Stimulated activated CD4-positive, alpha-beta T cell treated with anti-CD3 and anti-CD28 coated beads, Interleukin-2, amount 100 ng/mL, for 24 hours (primary cell): ENCODE results near the gene RSBN1.

ENCODE experiments used
- DNase-seq, 2 donors: peaks; one replicate each; pipeline ENCODE4 v3.0.0-alpha.2; 2020

The RSBN1 gene

DNA sequence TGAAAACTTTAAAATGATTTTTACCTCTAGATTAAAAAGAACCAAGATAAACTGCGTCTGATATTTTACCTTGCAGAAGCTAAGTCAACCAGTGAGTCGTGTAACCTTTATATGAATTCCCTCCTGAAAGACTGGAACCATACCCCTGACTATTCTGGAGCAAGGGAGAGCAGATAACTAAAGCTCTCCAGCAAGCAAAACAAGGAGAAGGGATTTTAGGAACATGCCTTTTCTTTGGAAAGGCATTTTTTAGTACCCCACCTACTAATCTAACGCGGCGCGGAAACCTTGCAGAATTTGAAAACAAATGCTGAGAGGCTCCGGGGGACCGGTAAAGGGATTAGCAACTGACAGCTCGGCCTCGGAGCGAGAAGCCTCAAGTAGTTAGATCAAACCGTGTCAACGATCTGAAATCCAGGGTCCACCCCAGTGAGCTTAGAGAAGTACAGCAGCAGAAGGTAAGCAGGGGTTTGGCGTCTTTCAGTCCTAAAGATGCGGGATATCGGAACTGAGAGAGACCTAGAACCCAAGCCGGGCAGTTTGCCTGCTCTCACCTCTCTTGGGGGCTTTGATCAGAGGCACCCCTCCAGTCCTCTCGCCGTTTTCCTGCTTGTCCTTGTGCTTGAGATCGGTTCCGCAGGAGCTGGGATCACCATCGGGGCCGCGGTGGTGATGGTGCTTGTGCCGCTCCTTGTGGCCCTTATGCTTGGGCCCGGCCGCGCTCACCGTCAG, 954 bp downstream of the RSBN1 start:
- DNase-seq: peak; percentile 53 to 58

DNA sequence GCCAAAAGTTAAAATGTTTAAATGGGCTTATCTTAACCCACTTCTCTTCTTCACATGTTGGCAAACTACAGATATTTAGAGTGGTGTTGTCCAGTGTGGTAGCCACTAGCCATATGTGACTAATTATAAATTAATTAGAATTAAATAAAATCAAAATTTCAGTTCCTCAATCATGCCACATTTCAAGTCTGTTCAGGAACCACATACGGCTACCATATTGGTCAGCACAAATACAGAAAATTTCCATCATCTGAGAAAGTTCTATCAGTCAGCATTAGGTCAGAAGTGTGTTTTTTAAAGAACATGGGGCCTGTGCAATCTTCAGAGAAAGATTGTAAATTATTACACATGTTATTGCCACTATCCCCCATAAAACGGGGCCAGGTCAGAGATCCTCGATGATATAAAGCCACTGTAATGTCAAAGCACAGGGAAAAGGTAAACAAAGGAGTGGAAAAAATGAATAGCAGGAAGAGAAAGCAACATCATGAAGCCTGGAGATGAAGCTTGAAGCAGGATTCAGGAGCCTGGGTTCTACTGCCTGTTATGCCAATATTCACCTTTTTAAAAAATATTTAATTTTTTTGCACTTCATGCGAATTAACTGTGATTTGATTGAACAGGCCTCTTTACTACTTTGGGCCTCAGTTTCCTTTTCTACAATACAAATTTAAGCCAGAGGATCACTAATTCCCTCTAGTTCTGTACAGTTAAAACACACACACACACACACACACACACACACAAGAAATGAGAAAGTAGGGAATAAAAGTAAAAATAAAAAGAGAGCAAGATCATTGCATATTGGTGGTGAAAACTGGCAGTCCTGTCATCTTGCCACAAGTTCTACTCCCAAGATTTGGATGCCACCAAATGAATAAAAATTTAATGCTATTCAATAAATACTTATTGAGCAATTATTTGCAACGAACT, 2.3 kb downstream of the RSBN1 start:
- no peak for DNase-seq

DNA sequence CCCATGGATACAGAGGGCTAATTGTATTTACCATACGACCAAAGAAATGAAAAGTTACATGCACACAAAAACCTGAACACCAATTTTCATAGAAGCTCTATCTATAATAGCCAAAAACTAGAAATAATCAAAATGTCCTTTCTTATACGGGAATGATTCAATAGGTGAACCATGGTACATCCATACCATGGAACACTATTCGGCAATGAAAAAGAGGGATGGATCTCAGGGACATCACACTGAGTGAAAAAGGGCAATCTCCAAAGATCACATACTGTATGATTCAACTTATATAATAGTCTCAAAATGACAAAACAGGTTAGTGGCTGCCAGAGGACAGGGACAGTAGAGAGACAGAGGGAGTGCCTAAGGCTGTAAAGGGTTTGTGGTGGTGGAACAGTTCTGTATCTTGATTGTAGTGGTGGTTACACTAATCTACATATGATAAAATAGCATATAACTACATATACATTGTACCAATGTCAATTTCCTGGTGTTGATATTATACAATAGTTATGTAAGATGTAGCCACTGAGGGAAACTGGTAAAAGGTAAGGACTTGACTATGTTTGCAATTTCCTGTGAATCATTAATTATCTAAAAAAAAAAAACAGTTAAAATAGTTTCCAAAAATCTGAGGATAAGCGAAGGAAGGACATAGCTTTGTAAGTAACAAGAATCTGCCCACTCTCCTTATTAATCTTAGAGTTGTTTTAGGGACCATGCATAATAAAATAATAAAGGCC, 3.7 kb downstream of the RSBN1 start:
- DNase-seq: no peak

DNA sequence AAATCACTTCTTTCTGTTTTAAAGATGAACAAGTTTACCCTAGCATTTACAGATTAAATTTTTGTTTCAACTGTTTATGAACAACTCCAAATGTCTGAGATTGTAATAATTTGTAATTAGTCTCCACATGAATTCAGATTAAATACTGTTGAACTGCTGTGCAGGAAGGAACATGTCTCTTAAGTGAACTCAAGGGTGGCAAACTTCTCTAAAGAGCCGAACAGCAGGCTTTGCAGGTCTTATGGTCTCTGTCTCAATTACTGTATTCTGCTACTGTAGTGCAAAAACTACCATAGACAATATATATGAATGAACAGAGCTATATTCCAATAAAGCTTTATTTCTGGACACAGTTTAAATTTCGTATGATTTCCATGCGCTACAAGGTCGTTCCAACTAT, 6.6 kb downstream of the RSBN1 start:
- DNase-seq: no peak

DNA sequence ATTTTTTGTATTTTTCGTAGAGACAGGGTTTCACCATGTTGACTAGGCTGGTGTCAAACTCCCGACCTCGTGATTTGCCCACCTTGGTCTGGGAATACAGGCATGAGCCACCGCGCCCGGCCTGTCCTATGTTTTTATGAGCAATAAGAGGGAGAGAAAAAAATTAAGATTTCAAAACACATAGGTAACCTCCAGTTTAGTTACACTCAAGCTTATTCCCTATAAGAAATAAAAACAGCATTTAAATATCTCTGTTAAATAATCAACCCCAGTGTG, 7.1 kb downstream of the RSBN1 start:
- no peak for DNase-seq

DNA sequence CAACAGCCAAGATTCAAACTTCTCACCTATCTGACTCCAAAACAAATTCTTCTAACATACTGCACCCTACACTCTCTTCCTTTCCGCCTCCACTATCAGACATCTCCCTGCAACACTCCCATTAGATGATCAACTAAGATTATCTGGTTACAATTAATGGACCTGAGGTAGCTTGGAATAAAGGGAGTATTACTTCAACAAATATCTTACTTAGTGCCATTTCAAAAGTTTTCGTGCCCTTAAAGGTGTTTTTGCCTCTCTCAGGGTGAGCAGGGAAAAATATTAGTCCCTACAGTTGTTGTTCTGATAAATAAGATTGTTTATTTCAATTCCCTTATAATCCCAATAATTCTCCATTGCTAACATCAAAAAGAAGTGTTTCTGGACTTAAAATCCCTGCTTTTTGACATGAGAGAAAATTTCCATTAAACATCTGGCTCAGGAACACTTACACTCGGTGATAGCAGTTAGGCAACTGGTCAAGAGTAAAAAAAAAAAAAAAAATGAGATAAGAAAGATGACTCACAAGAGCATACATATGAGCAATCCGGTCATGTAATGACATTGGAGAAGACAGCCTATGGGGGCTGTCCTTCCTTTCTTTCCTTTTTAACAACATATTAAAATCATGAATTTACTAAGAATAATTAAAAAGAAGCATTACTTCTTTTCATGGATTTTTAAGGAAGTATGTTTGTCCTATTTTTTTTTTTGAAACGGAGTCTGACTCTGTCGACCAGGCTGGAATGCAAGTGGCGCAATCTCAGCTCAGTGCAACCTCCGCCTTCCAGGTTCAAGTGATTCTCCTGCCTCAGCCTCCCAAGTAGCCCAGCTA, 7.6 kb downstream of the RSBN1 start:
- no peak for DNase-seq

DNA sequence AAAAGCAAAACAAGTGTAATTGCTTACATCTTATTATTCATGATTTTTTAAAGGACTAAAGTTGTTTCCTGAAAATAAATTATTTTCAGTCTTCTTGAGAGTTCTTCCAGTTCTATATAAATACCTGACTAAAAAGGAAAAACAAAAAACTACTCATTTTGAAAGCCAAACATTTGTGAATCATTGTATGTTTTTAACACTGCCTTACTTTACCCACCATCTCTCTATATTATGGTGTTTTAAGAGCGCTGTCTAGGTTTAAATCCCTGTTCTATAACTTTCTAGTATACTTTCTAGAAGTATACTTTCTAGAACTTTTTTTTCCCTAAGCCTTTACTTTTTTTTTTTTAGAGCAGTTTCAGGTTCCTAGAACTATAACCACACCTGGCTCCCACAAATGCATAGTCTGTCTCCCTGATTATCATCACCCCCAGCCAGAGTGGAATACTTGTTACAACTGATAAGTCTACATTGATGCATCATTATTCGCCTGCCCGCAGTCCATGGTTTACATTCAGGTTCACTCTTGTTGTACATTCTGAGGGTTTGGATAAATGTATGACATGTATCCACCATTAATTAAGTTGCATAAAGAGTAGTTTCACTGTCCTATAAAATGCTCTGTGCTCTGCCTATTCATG, 9.8 kb downstream of the RSBN1 start:
- DNase-seq: no peak

DNA sequence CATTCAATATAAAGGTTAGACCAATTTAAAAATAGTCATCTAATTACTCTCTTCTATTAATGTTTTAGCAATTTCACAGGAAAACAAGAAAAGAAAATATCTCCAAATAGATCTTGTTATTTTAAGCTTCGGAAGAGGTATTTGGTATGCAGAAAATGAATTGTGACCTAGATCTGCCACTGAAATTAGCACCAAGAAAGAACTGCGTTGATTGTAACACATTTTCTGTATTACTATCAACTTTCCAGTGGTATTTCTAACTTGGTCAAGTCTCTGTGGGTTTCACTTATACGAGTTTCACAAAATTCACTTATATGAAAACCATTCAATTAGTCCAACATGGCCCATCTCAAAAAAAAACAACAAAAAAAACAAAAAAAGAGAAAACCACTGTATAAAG, 11.8 kb downstream of the RSBN1 start:
- DNase-seq: no peak

DNA sequence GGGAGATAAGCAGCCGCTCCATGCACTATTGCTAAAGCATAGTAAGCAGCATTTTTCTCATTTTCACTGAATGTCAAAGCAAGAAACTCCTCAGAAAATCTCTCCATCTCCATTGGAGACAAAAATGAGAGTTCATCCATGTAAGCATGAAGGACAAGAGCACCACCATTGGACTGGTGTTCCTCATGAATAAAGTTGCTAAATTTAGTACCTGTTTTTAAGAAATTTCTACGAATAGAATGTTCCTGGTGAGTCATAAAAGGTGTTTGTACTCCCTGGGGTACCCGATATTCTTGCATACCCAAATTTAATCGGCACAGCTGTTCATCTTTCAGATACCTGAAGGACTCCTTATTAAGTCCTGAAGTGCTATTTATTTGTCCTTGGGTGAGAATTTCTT, 14.8 kb downstream of the RSBN1 start:
- DNase-seq: no peak

DNA sequence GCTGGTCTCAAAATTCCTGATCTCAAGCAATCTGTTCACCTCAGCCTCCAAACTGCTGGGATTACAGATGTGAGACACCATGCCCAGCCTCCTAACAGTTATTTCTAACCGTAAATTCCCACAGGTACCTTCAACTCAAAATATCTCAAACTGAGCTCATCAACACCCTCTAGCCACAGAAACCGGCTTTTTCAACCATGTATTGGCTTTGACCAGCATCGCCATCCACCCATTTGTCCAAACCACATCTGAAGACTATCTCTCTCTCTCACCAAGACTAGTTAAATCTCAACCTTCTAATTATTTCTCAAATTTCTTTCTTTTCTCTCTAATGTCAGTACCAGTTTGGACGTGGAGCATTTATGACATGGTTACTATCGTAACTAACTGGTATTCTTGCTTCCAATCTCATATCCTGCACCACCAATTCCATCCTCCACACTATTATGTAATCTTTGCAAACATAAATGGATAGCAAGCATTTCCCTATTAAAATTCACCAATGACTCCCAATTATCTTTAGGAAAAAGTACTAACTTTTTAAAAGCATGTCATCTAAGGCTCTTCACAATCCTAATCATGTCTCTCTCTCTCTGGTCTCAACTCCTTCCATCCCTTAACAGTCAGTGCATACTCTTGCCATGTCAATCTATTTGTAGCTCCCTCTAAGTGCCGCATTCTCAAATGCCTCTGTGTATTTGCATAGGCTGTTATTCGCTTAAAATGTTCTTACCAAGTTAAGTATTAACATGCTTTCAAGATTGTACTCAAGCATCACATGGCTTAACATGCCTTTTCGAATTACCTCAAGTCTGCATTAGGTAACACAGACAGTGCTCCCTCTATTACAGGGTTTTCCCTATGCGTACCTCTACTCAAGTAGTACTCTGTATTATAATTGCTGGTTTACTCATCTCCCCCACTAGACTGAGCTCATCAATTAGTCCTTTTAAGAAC, 18.1 kb downstream of the RSBN1 start:
- no peak for DNase-seq

DNA sequence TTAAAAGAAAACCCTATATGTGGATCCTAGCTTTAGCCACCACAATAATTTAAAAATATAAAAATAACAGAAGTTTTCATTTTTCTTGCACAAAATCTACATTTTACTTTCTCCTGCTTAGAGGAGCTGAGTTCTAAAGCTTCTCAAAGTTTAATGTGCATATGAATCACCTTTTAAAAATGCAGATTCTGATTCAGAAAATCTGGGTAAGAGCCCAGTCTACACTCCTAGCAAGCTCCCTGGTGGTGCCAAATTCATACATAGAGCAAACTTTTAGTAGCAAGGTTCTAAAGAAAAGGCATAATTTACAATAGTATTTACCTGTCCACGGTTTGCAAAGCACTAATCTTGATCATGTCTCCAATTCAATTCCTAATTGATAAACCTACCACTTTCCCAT, 19.3 kb downstream of the RSBN1 start:
- no peak for DNase-seq

DNA sequence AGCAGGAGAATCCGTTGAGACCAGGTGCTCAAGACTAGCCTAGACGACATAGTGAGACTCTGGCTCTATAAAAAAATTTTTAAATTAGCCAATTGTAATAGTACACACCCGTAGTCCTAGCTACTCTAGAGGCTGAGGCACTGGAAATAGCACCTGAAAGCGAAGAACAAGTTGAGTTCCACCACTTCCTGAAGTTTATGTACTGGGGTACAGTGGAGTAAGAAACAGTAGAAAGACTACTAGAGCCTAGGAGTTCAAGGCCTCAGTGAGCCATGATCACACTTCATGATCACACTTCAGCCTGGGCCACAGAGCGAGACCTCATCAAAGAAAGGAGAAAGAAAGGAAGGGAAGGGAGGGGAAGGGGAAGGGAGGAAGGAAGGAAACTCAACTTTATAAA, 19.8 kb downstream of the RSBN1 start:
- DNase-seq: no peak

DNA sequence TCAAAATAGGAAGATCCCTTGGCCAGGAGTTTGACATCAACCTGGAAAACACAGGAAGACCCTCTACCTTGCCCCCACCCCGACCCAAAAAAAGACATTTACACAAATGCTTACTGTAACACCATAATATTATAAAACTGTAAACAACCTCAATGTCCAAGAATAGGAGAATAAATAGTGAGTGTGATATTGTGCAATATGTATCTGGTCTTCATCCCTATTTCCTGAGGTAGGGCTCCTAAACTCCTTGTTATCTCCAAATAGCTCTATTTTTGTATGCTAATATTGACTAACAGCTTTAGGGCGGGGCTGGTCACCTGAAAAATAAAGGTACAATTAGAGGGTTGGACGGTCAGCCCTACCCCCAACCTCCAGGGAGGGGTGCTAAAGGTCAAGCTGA, 23.5 kb downstream of the RSBN1 start:
- DNase-seq: no peak

DNA sequence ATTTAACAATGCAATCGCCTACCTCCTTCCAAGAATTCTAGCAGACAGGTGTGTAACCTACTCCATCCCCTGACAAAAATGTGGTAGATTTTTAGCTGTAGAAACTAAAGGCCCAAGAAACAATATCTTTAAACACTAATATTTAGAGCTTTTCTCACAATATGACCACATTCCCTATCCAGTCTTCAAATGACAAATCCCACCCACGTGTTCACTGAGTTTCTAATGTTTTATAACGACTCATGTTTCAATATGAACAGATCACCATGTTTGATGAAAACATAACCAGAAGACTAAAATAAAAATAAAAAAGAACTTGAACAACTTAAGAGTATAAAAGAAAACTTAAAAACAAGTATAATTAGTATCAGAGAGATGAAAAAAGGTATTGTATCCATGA, 24.6 kb downstream of the RSBN1 start:
- no peak for DNase-seq

DNA sequence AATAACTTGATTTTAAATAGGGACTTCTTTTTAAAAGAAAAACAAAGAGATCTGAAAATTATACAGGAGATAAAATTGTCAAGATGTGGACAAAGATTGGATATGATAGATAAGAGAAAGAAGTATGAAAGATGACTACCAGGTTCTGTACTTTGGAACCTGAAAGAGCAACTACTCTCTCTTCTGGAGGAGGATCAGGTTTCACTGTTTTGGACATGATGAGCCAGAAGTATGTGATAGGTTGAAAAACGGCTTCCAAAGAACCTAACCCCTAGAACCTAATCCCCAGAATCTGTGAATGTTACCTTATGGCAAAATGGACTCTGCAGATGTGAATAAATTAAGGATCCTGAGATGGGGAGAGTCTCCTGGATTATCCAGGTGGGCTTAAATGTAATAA, 26.2 kb downstream of the RSBN1 start:
- DNase-seq: no peak

DNA sequence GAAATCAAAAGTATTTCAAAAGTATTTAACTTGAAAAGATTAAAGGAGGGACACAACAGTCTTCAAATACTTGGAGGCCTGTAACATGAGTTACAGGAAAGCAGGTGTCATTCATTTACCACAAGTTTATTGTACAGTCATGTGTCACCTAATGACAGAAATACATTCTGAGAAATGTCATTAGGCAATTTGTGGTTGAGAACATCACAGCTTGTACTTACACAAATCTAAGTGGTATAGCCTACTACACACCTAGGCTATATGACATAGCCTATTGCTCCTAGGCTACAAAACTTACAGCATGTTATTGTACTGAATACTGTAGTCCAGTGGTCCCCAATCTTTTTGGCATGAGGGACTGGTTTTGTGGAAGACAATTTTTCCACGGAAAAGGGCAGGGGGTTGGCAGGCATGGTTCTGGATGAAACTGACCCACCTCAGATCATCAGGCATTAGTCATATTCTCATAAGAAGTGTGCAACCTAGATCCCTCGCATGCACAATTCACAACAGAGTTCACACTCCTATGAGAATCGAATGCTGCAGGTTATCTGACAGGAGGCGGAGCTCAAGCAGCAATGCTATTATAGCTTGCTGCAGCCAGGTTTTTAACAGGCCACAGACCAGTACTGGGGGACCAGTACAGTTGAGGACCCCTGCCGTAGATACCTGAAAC, 28.0 kb downstream of the RSBN1 start:
- peak; percentile 21 to 24 for DNase-seq

DNA sequence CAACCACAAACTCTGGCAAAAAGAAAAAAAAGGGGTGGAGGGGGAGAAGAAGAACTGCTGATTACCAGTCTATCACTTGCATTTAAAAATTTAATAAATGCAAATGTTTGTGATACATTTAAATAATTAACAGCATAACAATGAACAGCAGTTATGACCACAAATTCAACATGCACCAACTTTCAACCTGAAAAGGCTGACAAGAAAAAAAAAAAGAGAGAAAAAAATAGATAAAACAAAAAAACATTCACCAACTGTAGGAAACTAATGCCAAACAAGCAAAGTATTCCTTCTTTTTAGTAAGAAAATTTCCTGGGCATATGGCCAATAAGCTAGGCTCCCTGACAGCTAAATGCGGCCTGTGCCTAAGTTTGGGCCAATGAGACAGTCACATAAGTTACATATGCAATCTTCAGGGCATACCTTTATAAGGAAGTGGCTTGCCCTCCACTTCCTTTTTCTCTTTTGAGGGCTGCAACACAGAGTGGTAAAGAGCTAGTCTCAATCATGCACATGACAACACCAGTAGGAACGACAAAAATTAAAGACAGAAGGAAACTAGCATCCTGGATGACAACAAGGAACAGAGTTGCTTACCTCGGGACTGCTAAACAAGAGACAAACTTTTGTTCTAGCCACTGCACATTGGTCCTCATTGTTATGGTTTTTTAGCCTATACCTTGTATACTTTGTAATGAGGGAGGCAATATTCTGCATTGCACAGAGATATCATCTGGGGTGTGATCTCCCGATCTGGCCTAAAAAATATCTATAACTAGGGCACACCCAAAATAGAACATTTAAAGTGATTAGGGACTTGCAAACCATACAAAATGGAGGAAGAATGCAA, 28.8 kb downstream of the RSBN1 start:
- peak; percentile 14 to 32 for DNase-seq

DNA sequence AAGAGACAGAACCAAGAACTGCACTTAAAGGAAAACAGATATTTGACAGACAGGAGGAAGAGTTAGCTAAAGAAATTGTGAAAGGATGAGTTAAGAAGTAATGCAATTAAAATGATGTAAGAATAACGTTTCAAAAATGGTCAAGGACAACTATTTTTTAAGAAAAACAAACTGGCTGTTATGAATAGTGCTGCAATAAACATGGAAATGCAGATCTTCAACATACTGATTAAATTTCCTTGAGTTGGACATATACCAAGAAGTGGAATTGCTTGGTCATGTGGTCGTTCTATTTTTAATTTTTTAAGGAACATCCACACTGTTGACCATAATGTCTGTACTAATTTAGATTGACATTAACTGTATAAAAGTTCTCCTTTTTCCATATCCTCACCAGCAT, 29.9 kb downstream of the RSBN1 start:
- DNase-seq: no peak

DNA sequence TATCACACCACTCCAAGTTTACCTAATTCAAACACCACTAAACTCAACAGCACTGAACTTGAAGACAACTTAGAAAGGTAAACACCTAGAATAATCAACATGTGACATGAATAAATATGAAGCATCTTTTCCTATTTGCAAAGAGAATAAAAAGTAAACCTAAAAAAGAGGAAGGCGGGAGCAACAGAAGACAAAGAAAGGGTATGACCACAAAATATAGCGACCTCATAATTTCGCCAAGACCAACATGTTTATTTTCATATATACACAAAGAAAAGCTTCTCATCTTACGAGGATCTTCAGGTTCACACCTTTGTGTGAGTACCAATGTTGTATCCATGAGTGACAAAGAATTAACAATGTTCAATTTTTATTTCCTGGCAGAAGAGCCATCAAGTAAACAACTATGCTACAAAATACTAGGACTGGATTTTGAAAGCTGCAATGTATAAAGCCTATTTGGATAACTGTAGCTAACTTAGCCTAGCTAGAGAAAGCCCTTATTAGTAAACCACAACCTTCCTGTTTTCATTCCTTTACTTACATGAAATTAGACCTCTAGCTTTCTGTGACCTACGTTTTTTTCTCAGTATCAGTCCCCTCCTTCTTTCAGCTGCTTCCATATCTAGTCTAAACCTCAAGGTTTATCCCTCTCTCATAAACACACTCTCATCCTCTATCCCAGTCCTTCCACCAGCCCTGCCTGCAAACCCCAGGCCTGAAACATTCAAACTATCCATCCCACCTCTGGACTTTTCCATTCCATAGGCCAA, 31.7 kb downstream of the RSBN1 start:
- DNase-seq: no peak
